GM23338 (cell line): ENCODE results near the gene USP37. TPM values are rescaled to one million over a fixed set of nuclear protein-coding genes. Genes with fewer than 3 reads are reported as not detected.

ENCODE experiments used
- ATAC-seq: fragments of 200-7000 bp; cut with Tn5 transposase; 3 replicates; pipeline ENCODE4 v1.9.1; 2020
- DNase-seq: peaks from one replicate; pipeline ENCODE4 v3.0.0-alpha.2; 2015; ENCODE audit warnings: low spot score
- H2AFZ ChIP-seq: fragments of 200-600 bp; sonication (generic); 2 replicates; pipeline ENCODE4 v1.8.0; 2016; ENCODE audit warnings: antibody characterized with exemption, mild to moderate bottlenecking, moderate library complexity
- H3F3A ChIP-seq: fragments of 200-600 bp; sonication (generic); replicated peaks from 2 replicates; pipeline ENCODE4 v1.8.0; 2017; ENCODE audit warnings: antibody characterized with exemption, mixed run types, low read depth
- H3K27ac ChIP-seq: fragments of 200-600 bp; sonication (generic); 2 replicates; pipeline ENCODE4 v1.6.1; 2016; ENCODE audit warnings: low read depth
- H3K27me3 ChIP-seq: fragments of 200-600 bp; sonication (generic); 2 replicates; pipeline ENCODE4 v1.8.0; 2016; ENCODE audit warnings: mild to moderate bottlenecking, mixed run types, moderate library complexity; ENCODE audit not compliant: insufficient read depth
- H3K36me3 ChIP-seq: fragments of 200-600 bp; sonication (generic); 2 replicates; pipeline ENCODE4 v1.8.0; 2016; ENCODE audit warnings: mild to moderate bottlenecking; ENCODE audit not compliant: insufficient read depth
- H3K4me1 ChIP-seq: fragments of 200-600 bp; sonication (generic); 2 replicates; pipeline ENCODE4 v1.8.0; 2016; ENCODE audit warnings: mild to moderate bottlenecking, moderate library complexity; ENCODE audit not compliant: insufficient read depth
- H3K4me2 ChIP-seq: fragments of 200-600 bp; sonication (generic); 2 replicates; pipeline ENCODE4 v1.7.1; 2017; ENCODE audit warnings: mixed run types
- H3K4me3 ChIP-seq: fragments of 200-600 bp; sonication (generic); 2 replicates; pipeline ENCODE4 v1.6.1; 2016; ENCODE audit warnings: mixed run types
- H3K79me2 ChIP-seq: fragments of 200-600 bp; sonication (generic); replicated peaks from 2 replicates; pipeline ENCODE4 v1.8.0; 2017; ENCODE audit warnings: mild to moderate bottlenecking; ENCODE audit not compliant: insufficient read depth
- H3K9me2 ChIP-seq: fragments of 200-600 bp; sonication (generic); 2 replicates; pipeline ENCODE4 v1.8.0; 2017; ENCODE audit not compliant: insufficient read depth
- H4K20me1 ChIP-seq: fragments of 200-600 bp; sonication (generic); replicated peaks from 2 replicates; pipeline ENCODE4 v1.8.0; 2017; ENCODE audit warnings: mild to moderate bottlenecking; ENCODE audit not compliant: insufficient read depth
- H3K27ac Mint-ChIP-seq: 2 replicates; pipeline ENCODE4 v1.8.0; 2020; ENCODE audit warnings: inconsistent platforms, mild to moderate bottlenecking, moderate library complexity, mixed read lengths
- H3K27me3 Mint-ChIP-seq: 3 replicates; pipeline ENCODE4 v1.8.0; 2022; ENCODE audit warnings: low read depth, mild to moderate bottlenecking, moderate library complexity, mixed read lengths, inconsistent platforms; ENCODE audit not compliant: insufficient read depth, poor library complexity
- H3K36me3 Mint-ChIP-seq: 3 replicates; pipeline ENCODE4 v1.8.0; 2021; ENCODE audit warnings: low read depth, mild to moderate bottlenecking, inconsistent platforms, moderate library complexity, mixed read lengths
- H3K4me1 Mint-ChIP-seq: 3 replicates; pipeline ENCODE4 v1.8.0; 2020; ENCODE audit warnings: mild to moderate bottlenecking, inconsistent platforms, mixed read lengths
- H3K4me3 Mint-ChIP-seq: 3 replicates; pipeline ENCODE4 v1.8.0; 2021; ENCODE audit warnings: moderate library complexity, mild to moderate bottlenecking, inconsistent platforms, mixed read lengths
- H3K9me3 Mint-ChIP-seq: 3 replicates; pipeline ENCODE4 v1.8.0; 2020; ENCODE audit warnings: moderate library complexity, mild to moderate bottlenecking, inconsistent platforms, mixed read lengths
- CREB1 ChIP-seq: fragments of 250-450 bp; sonication (Bioruptor Pico); IDR thresholded peaks from 2 replicates; pipeline ENCODE4 v1.5.0; 2020; ENCODE audit warnings: low read depth, mild to moderate bottlenecking, moderate library complexity
- EZH2 ChIP-seq: fragments of 200-600 bp; sonication (generic); IDR thresholded peaks from one replicate; pipeline ENCODE4 v1.8.0; 2017; ENCODE audit warnings: antibody characterized with exemption, mild to moderate bottlenecking, low read depth; ENCODE audit not compliant: unreplicated experiment
- EZH2phosphoT487 ChIP-seq: fragments of 200-600 bp; sonication (generic); IDR thresholded peaks from one replicate; pipeline ENCODE4 v1.8.1; 2018; ENCODE audit warnings: antibody characterized with exemption; ENCODE audit not compliant: unreplicated experiment
- JUNB ChIP-seq: IDR thresholded peaks from one replicate; pipeline ENCODE4 v1.6.1; 2016; ENCODE audit warnings: antibody characterized with exemption; ENCODE audit not compliant: unreplicated experiment
- POLR2AphosphoS5 ChIP-seq: IDR thresholded peaks from 2 replicates; pipeline ENCODE4 v1.6.1; 2016; ENCODE audit warnings: antibody characterized with exemption, low read depth
- STAT1 ChIP-seq: IDR thresholded peaks from one replicate; pipeline ENCODE4 v1.6.1; 2016; ENCODE audit warnings: antibody characterized with exemption; ENCODE audit not compliant: unreplicated experiment
- ZNF331 ChIP-seq: fragments of 250-450 bp; sonication (Bioruptor Pico); IDR thresholded peaks from 2 replicates; pipeline ENCODE4 v1.5.0; 2020; ENCODE audit warnings: low read depth, mild to moderate bottlenecking, moderate library complexity
- polyA plus RNA-seq: library from polyadenylated mRNA; unstranded; fragments of >200 nt; fragmentation: Nextera tagmentation; extraction: Ambion mirVana; gene quantifications from 2 replicates; pipeline ENCODE4 v1.2.1, GENCODE V29; 2016
- total RNA-seq: library from RNA; depleted of rRNA; stranded (reverse); fragments of >200 nt; shearing (Covaris generic); gene quantifications from 2 replicates; pipeline ENCODE4 v1.2.3, GENCODE V29; 2014
- TF ChIP-seq, protein P1 (sequence below): IDR thresholded peaks from one replicate; pipeline ENCODE4 v1.6.1; 2018; ENCODE audit warnings: antibody characterized with exemption; ENCODE audit not compliant: unreplicated experiment
- TF ChIP-seq, protein P2 (sequence below), 2 experiments: fragments of 200-600 bp in 1 of 2; sonication (generic) in 1 of 2; conservative IDR thresholded peaks; 2 replicates each; pipeline versions ENCODE4 v1.5.1 to v1.6.1; 2016 to 2017; ENCODE audit warnings: antibody characterized with exemption in 2 of 2, low read depth in 2 of 2, mild to moderate bottlenecking in 2 of 2, moderate library complexity in 1 of 2

USP37 gene
- total and polyA plus RNA-seq, 2 experiments from 2014 or later = 8.2 to 21.0 TPM

DNA sequence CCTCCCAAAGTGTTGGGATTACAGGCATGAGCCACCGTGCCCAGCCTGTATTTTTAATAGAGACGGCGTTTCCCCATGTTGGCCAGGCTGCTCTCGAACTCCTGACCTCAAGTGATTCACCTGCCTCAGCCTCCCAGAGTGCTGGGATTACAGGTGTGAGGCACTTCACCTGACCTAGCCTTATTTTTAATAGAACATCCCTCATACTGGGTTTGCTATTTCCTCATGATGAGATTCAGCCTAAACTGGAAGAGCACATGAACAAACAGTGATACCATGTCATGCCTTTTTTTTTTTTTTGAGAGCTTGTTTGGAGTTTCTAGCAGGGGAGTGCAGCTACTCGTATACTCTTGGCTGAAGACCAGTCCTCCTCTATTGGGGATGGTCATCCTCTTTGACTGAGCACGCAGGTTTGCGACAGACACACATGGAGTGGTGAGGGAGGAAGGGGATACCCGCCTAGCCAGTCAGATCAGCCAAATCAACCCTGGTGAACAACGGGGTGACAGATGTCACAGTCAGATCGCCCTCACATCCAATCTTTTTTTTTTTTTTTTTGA, 67.6 kb downstream of the USP37 start (continued):
- TF ChIP-seq, protein P1, sequence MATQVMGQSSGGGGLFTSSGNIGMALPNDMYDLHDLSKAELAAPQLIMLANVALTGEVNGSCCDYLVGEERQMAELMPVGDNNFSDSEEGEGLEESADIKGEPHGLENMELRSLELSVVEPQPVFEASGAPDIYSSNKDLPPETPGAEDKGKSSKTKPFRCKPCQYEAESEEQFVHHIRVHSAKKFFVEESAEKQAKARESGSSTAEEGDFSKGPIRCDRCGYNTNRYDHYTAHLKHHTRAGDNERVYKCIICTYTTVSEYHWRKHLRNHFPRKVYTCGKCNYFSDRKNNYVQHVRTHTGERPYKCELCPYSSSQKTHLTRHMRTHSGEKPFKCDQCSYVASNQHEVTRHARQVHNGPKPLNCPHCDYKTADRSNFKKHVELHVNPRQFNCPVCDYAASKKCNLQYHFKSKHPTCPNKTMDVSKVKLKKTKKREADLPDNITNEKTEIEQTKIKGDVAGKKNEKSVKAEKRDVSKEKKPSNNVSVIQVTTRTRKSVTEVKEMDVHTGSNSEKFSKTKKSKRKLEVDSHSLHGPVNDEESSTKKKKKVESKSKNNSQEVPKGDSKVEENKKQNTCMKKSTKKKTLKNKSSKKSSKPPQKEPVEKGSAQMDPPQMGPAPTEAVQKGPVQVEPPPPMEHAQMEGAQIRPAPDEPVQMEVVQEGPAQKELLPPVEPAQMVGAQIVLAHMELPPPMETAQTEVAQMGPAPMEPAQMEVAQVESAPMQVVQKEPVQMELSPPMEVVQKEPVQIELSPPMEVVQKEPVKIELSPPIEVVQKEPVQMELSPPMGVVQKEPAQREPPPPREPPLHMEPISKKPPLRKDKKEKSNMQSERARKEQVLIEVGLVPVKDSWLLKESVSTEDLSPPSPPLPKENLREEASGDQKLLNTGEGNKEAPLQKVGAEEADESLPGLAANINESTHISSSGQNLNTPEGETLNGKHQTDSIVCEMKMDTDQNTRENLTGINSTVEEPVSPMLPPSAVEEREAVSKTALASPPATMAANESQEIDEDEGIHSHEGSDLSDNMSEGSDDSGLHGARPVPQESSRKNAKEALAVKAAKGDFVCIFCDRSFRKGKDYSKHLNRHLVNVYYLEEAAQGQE = no peak
- no peak for TF ChIP-seq JUNB
- TF ChIP-seq ZNF331 (CRISPR knock-in tag) = no peak
- no peak for TF ChIP-seq STAT1
- TF ChIP-seq CREB1 (CRISPR knock-in tag) = no peak

DNA sequence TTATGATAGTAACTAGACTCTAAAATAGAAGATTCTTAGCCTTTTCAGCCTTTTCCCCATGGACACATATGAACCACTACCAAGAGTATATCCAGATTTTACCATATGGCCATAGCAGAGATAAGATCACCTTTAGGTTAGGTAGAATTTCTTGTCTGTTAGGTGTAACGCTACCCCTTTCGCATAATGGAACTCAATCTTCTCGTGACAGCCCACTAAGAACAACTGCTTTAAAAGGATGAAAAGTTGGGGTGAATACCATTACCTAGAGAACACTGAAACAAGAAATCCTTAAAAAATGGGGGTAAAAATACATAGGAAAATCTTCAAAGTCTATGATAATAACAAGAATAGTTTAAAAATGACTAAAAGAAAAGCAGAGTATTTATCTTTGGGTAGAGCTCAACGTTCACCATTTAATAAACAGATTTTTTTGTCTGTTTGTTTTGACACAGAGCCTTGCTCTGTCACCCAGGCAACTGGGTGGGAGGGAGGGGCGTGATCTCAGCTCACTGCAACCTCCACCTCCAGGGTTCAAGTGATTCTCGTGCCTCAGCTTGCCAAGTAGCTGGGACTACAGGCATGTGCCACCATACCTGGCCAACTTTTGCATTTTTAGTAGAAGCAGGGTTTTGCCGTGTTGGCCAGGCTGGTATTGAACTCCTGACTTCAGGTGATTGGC, 82.0 kb downstream of the USP37 start:
- Histone ChIP-seq H3K4me3 (no peak overlapping the region), H3K9me2 (no peaks in the 10 kb centered on the region), H3F3A (no peaks in the 10 kb centered on the region), H4K20me1 (no peaks in the 10 kb centered on the region; the same call in 1 of the 2 replicates), H3K4me1 (no peaks in the 10 kb centered on the region), H2AFZ (no peak overlapping the region), H3K27ac (no peak overlapping the region), H3K36me3 (peaks cover 26% of the 10 kb centered on the region), H3K79me2 (no peaks in the 10 kb centered on the region), H3K4me2 (no peak overlapping the region), H3K27me3 (no peaks in the 10 kb centered on the region)
- Mint-ChIP-seq H3K27ac (no peak overlapping the region), H3K27me3 (no peaks in the 10 kb centered on the region), H3K36me3 (peaks cover 68% of the 10 kb centered on the region), H3K9me3 (no peaks in the 10 kb centered on the region), H3K4me1 (no peaks in the 10 kb centered on the region), H3K4me3 (no peak overlapping the region)
- no peak for TF ChIP-seq CREB1 (CRISPR knock-in tag)
- TF ChIP-seq JUNB = no peak
- no peak for TF ChIP-seq EZH2phosphoT487
- TF ChIP-seq EZH2 = no peak
- TF ChIP-seq POLR2AphosphoS5 = no peak
- TF ChIP-seq, protein P2, sequence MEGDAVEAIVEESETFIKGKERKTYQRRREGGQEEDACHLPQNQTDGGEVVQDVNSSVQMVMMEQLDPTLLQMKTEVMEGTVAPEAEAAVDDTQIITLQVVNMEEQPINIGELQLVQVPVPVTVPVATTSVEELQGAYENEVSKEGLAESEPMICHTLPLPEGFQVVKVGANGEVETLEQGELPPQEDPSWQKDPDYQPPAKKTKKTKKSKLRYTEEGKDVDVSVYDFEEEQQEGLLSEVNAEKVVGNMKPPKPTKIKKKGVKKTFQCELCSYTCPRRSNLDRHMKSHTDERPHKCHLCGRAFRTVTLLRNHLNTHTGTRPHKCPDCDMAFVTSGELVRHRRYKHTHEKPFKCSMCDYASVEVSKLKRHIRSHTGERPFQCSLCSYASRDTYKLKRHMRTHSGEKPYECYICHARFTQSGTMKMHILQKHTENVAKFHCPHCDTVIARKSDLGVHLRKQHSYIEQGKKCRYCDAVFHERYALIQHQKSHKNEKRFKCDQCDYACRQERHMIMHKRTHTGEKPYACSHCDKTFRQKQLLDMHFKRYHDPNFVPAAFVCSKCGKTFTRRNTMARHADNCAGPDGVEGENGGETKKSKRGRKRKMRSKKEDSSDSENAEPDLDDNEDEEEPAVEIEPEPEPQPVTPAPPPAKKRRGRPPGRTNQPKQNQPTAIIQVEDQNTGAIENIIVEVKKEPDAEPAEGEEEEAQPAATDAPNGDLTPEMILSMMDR (conservative IDR thresholded peaks at IDR 0.05; ENCODE audit: low read depth in 2 of 2) = no peak
- DNase-seq (no peak), ATAC-seq (no peak)
